Common myeloid progenitor, CD34-positive (primary cell): Measurements from ENCODE around the gene DNLZ.
A peak's percentile ranks its signal among the peaks of the same experiment; 100 is the strongest.

Source experiments
- CTCF ChIA-PET: fragments of 350-600 bp; sonication (Branson Sonifier 250); formaldehyde crosslinking; loops from one replicate; lab custom pipeline; 2021; ENCODE audit warnings: antibody characterized with exemption; lab: Charles Lee
- POLR2A ChIA-PET: fragments of 350-600 bp; sonication (Branson Sonifier 250); formaldehyde crosslinking; loops from one replicate; lab custom pipeline; 2021; ENCODE audit warnings: antibody characterized with exemption; lab: Charles Lee
- DNase-seq, 3 donors: peaks; one replicate each; pipeline versions ENCODE4 v3.0.0 to v3.0.0-alpha.2; 2013
- H3K27ac ChIP-seq, 2 experiments: 1 replicate in 1 of 2; 2 replicates in 1 of 2; pipeline ENCODE4 v1.7.0; 2013; ENCODE audit warnings: inconsistent platforms in 2 of 2, low read length in 2 of 2, mild to moderate bottlenecking in 2 of 2, low read depth in 1 of 2, moderate library complexity in 1 of 2; ENCODE audit not compliant: severe bottlenecking in 2 of 2, insufficient read depth in 1 of 2, poor library complexity in 1 of 2
- H3K27me3 ChIP-seq, 5 experiments: replicated peaks in 2 of 5; 1 replicate in 3 of 5; 2 replicates in 2 of 5; pipeline versions ENCODE4 v1.6.1 to v1.7.0; 2013; ENCODE audit warnings: low read length in 4 of 5, mild to moderate bottlenecking in 2 of 5, moderate library complexity in 2 of 5, inconsistent platforms in 1 of 5; ENCODE audit not compliant: insufficient read depth in 5 of 5, control insufficient read depth in 4 of 5
- H3K36me3 ChIP-seq, 4 experiments: 1 replicate in 2 of 4; 2 replicates in 2 of 4; pipeline versions ENCODE4 v1.6.1 to v1.7.0; 2013; ENCODE audit warnings: low read length in 3 of 4, control low read depth in 1 of 4, mild to moderate bottlenecking in 1 of 4; ENCODE audit not compliant: control insufficient read depth in 4 of 4, insufficient read depth in 4 of 4
- H3K4me1 ChIP-seq, 4 experiments: 1 replicate in 3 of 4; 2 replicates in 1 of 4; pipeline versions ENCODE4 v1.6.1 to v1.7.1; 2013; ENCODE audit warnings: low read length in 3 of 4, mild to moderate bottlenecking in 3 of 4, control low read depth in 1 of 4, inconsistent platforms in 1 of 4, moderate library complexity in 1 of 4; ENCODE audit not compliant: control insufficient read depth in 4 of 4, insufficient read depth in 4 of 4; ENCODE audit errors: control extremely low read depth in 1 of 4
- H3K4me3 ChIP-seq, 7 experiments: 1 replicate in 4 of 7; 2 replicates in 3 of 7; pipeline versions ENCODE4 v1.5.1 to v1.7.0; 2013; ENCODE audit warnings: mild to moderate bottlenecking in 7 of 7, low read length in 6 of 7, moderate library complexity in 6 of 7, inconsistent platforms in 2 of 7, low read depth in 2 of 7, control low read depth in 1 of 7; ENCODE audit not compliant: insufficient read depth in 4 of 7, control insufficient read depth in 1 of 7; ENCODE audit errors: extremely low read depth in 1 of 7
- H3K9me3 ChIP-seq, 5 experiments: 1 replicate in 4 of 5; 2 replicates in 1 of 5; pipeline versions ENCODE4 v1.6.1 to v1.7.1; 2013; ENCODE audit warnings: low read length in 4 of 5, mild to moderate bottlenecking in 2 of 5, inconsistent platforms in 1 of 5, low read depth in 1 of 5, moderate library complexity in 1 of 5; ENCODE audit not compliant: control insufficient read depth in 4 of 5, insufficient read depth in 2 of 5; ENCODE audit errors: control extremely low read depth in 1 of 5
- WGBS: methylation state at CpG from one replicate; pipeline ENCODE4 v1.1.5; 2013; ENCODE audit not compliant: insufficient coverage; 5-methylcytosine and 5-hydroxymethylcytosine counted together

DNLZ gene

DNA sequence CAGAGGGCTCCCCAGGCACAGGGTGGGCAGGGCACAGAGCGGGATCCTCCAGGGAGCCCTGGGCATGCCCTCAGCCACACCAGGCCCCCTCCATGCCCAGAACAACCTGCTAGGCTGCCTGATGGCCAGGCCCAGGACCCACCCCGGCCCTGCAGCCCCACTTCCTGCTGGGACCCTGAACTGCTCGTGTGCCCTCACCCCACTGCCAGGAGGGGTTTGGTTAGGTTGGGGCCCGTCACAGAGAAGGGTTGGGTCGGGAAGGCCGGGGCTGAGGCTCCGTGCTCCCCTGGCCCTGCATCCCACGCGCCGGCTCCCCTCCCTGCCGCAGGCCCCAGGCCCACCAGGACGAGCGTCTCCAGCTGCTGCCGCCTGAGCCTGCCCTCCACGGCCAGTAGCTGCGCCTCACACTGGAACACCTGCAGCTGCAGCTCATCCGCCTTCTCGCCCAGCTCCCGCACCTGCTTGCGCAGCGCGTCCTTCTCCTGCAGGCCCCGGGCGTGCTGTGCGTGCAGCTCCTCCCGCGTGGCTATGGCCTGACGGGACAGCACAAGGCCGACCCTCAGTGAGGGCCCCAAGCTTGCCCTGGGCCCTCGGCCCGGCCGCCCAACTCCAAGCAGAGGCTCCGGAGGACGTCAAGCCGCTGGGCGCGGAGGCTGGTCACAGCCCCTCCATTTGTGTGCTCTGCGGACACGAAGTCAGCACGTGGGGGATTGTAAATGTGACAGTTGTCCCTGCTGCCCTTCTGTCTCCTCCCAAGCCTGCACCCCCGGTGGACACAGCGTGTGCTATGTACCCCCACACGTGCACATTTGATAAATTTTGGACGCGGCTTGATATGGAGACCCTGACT lies 4.0 kb upstream of the DNLZ start:
- CTCF ChIA-PET, result interaction anchor here (2.6 kb wide), 1 partner anchor 28 kb away, joined by 6 read pairs; no protein-coding TSS in a partner anchor
- peaks cover 0 to 36% (median 26%) of the 10 kb centered on the region in 4 experiments for H3K4me1 ChIP-seq

DNA sequence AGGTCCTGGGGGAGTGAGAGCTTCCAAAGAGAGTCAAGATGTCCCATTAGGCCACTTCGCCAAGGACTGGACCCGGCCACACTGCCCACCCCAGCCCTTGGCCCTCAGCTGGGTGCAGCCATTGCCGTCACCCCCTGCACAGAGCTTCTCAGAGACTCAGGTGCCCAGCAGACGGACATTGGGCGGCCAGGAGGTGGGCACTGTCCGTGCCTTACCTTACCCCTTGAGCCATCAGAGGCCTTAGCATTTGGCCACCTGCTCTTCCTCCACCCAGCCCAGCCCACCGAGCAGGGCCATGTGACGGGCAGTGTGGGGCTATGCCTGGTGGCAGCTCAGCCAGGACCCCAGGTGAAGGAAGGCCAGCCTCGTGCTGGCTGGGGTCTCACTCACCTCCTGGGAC lies 3.3 kb upstream of the DNLZ start:
- peaks cover 0 to 29% (median 20%) of the 10 kb centered on the region in 4 experiments for H3K4me1 ChIP-seq
- ChIA-PET POLR2A (no interaction called here), CTCF (interaction anchor here (1.2 to 2.6 kb wide), 7 partner anchors 8 to 54 kb away, joined by 3 to 10 read pairs (median 3); partner anchors contain the start of gene CARD9)
- WGBS, result 98% methylated on average over 6 of the region's 9 CpGs
- no peak overlapping the region for H3K4me3 ChIP-seq
- H3K36me3 ChIP-seq, result peaks cover 0 to 39% (median 16%) of the 10 kb centered on the region in 4 experiments
- no peaks in the 10 kb centered on the region for H3K9me3 ChIP-seq
- H3K27ac ChIP-seq, result no peak overlapping the region
- no peak for DNase-seq
- H3K27me3 ChIP-seq, result peaks cover 0 to 3% (median 0%) of the 10 kb centered on the region in 5 experiments

More for the DNA sequence above, 4.0 kb upstream of the DNLZ start:
- Histone ChIP-seq H3K27ac (no peak overlapping the region), H3K27me3 (peaks cover 0 to 3% (median 0%) of the 10 kb centered on the region in 5 experiments), H3K9me3 (no peaks in the 10 kb centered on the region), H3K4me3 (no peak overlapping the region), H3K36me3 (peaks cover 0 to 39% (median 16%) of the 10 kb centered on the region in 4 experiments)
- DNase-seq, result no peak
- POLR2A ChIA-PET, result interaction anchor here (1.1 kb wide), 1 partner anchor 48 kb away, joined by 4 read pairs; no protein-coding TSS in a partner anchor
- 95% methylated on average over 41 of the region's 45 CpGs for WGBS

DNA sequence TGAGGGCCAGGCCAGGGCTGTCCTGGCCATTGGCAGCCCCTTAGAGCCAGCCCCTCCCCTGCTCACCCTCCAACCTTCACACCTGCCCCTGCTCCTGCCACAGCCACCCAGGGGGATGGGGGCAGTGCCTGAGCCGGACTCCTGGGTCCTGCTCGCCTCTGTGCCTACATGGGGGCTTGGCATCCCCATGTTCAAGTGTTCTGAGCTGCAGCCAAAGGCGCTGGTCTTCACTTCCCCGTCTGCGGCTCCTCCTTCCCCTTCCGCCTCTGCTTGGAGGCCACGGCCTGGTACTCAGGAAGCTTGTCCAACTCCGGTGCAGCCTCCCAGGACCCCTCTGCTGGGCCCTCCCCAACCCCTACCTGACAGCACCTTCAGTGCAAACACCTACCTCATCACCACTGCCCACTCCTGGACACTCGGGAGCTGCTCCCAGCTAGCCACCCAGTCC lies 2.3 kb upstream of the DNLZ start:
- DNase-seq, result peak in 2 of 3 donors; percentile 38 to 41
- Histone ChIP-seq H3K27me3 (peaks cover 0 to 3% (median 0%) of the 10 kb centered on the region in 5 experiments), H3K36me3 (peaks cover 0 to 40% (median 16%) of the 10 kb centered on the region in 4 experiments), H3K9me3 (no peaks in the 10 kb centered on the region), H3K27ac (no peak overlapping the region), H3K4me3 (no peak overlapping the region), H3K4me1 (peaks cover 0 to 28% (median 19%) of the 10 kb centered on the region in 4 experiments)
- CTCF ChIA-PET, result interaction anchor here (1.2 to 4.5 kb wide), 10 partner anchors 9 to 54 kb away, joined by 3 to 22 read pairs (median 3); partner anchors contain the start of gene CARD9
- POLR2A ChIA-PET, result interaction anchor here (0.5 kb wide), 1 partner anchor 272 kb away, joined by 3 read pairs; no protein-coding TSS in a partner anchor
- WGBS, result 33% methylated on average over 9 of the region's 9 CpGs

DNA sequence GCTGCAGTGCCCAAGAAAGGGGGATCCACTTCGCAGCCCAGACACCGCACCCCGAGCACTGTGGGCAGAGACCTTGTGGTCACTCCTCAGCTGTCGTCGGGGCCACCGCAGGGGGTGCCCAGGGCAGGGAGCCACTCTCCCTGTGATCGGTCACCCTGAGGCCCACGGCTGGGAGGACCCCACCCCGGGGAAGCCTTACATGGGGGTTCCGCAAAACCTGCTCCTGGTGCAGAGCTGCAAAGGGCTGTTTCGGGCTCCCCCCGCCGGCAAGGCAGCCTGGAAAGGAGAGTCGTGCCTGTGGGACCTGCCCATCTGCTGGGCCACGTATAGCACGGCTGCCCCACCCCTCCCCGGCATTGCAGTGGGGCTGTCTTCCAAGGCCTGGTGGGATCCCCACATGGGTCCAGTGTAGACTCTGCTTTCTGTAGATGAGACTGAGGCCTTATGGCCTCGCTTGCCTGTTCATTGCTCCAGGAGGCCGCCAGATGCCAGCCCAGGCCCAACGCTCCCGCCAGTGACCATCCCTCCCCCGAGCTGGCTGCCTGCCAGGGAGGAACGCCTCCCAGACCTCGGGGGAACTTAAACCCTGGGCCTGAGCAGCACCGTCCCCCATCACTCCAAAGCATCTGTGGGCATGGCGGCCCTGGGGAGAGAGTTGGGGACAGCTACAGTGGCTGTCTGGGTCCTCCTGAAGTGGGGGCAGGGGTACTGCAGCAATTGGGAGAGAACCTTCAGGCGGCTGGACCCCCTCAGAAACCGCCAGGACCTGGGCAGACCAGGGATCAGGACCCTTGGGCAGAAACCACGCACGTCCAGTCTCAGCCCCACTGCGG lies 1.6 kb upstream of the DNLZ start:
- peaks cover 0 to 28% (median 19%) of the 10 kb centered on the region in 4 experiments for H3K4me1 ChIP-seq
- peak in 1 of 3 donors; percentile 31 for DNase-seq

DNA sequence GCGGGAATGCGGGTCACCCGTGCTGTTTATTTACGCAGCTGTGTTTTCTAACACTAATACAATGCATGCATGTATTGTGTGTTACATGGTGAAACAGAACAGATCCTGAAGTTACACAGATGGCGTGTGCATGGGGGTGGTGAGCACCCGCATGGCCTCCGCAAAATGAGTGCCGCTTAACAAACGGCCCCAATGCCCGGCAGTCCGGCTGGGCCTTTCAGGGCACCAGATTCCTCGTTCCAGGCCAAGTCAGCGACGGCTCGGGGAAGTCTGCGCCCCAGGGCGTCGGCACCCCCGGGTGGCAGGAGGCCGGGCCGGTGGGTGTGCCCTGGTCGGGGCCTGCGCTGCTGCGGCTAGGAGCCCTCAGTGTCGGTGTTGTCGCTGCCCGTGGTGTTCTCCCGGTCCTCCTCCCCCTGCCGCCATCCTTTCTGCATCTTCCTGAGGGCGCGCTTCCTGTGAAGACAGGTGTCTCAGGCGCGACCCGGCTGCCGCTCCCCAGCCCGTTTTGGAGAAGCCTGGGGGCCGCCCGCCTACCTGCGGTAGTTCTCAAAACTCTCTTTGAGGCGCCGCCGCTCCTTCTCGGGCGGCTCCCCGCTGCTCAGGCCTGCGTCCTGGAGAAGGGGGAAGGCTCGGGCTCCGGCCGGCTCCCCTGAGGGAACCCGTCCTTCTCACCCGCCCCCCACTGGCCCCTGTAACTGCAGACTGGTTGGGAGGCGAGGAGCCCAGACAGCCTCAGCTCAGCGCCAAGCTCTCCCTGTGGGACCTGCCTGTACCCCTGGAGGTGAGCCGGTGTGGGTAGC lies 605 bp upstream of the DNLZ start:
- Histone ChIP-seq H3K27me3 (peaks cover 0 to 3% (median 0%) of the 10 kb centered on the region in 5 experiments), H3K4me3 (peak overlapping the region in 2 of 7 experiments; percentile 89), H3K9me3 (no peaks in the 10 kb centered on the region), H3K4me1 (peaks cover 0 to 28% (median 19%) of the 10 kb centered on the region in 4 experiments), H3K27ac (no peak overlapping the region), H3K36me3 (peaks cover 0 to 24% (median 7%) of the 10 kb centered on the region in 4 experiments)
- 59% methylated on average over 45 of the region's 54 CpGs for WGBS
- CTCF ChIA-PET, result interaction anchor here (1.0 to 4.5 kb wide), 11 partner anchors 20 to 52 kb away, joined by 3 to 38 read pairs (median 4); partner anchors contain the start of genes ENTR1 and PMPCA
- no peak for DNase-seq
- POLR2A ChIA-PET, result interaction anchor here (1.1 to 2.3 kb wide), 4 partner anchors 8 to 54 kb away, joined by 3 to 5 read pairs (median 4); no protein-coding TSS in a partner anchor

More for the DNA sequence above, 1.6 kb upstream of the DNLZ start:
- Histone ChIP-seq H3K4me3 (no peak overlapping the region), H3K9me3 (no peaks in the 10 kb centered on the region), H3K27ac (no peak overlapping the region), H3K36me3 (peaks cover 0 to 33% (median 14%) of the 10 kb centered on the region in 4 experiments), H3K27me3 (peaks cover 0 to 3% (median 0%) of the 10 kb centered on the region in 5 experiments)
- CTCF ChIA-PET, result interaction anchor here (1.2 to 4.5 kb wide), 8 partner anchors 9 to 54 kb away, joined by 3 to 22 read pairs (median 4); partner anchors contain the start of gene CARD9
- POLR2A ChIA-PET, result interaction anchor here (0.5 kb wide), 1 partner anchor 271 kb away, joined by 3 read pairs; no protein-coding TSS in a partner anchor
- WGBS, result 89% methylated on average over 30 of the region's 31 CpGs
